ENCODE results near the gene BEST1. TPM values are rescaled to one million over a fixed set of nuclear protein-coding genes. Genes with fewer than 3 reads are reported as not detected.

BEST1 gene
- polyA plus RNA-seq, 2 of the 4 experiments (the other 2 are of a cell fraction) = 1.2 to 1.9 TPM

GRCh38 chr11:61945191-61945590 is 5.0 kb upstream of the BEST1 start:
- no peak overlapping the region; a peak in 1 of 6 replicates for H3K27ac ChIP-seq
- DNase-seq (ENCODE audit: low read depth in 1 of 2, low spot score in 1 of 2) (no peak), ATAC-seq (no peak), FAIRE-seq (no peak)
- TF ChIP-seq REST (IDR thresholded peaks at IDR 0.05) (no peak), CHD4 (IDR thresholded peaks at IDR 0.05; ENCODE audit: borderline replicate concordance) (no peak), HMGXB4 (CRISPR knock-in tag; IDR thresholded peaks at IDR 0.05; ENCODE audit: borderline replicate concordance) (no peak), HES2 (IDR thresholded peaks at IDR 0.05) (no peak), RFX5 (IDR thresholded peaks at IDR 0.05) (no peak), GATA3 (IDR thresholded peaks at IDR 0.05; ENCODE audit: borderline replicate concordance) (no peak), PHF8 (IDR thresholded peaks at IDR 0.05; ENCODE audit: borderline replicate concordance, low read depth) (no peak)
- POLR2A ChIA-PET = no interaction called here
- H3K4me1 ChIP-seq = peaks cover 31% of the 10 kb centered on the region
- no peak overlapping the region for H3K4me3 ChIP-seq
- no peak overlapping the region for H3K4me2 ChIP-seq
- no peaks in the 10 kb centered on the region for H3K9me3 ChIP-seq
- CTCF ChIA-PET = interaction anchor here (0.8 to 11.9 kb wide), 13 partner anchors 8 to 163 kb away, joined by 3 to 565 read pairs (median 54); partner anchors contain the start of gene FADS1
- WGBS (ENCODE audit: missing lambda C conversion rate) = 91% methylated on average over 13 of the region's 13 CpGs

- H3K4me1 ChIP-seq = peaks cover 32% of the 10 kb centered on the region
- no peak for DNase-seq (ENCODE audit: low read depth in 1 of 2, low spot score in 1 of 2)
- CTCF ChIA-PET = interaction anchor here (0.5 to 11.9 kb wide), 59 partner anchors 10 to 199 kb away, joined by 3 to 565 read pairs (median 8); partner anchors contain the start of genes FADS1, FTH1 and RAB3IL1
- whole genome bisulfite sequencing (ENCODE audit: missing lambda C conversion rate) = 85% methylated on average over 5 of the region's 5 CpGs
- H3K4me3 ChIP-seq = no peak overlapping the region
- TF ChIP-seq REST (IDR thresholded peaks at IDR 0.05) (no peak), TP53 (CRISPR knock-in tag; IDR thresholded peaks at IDR 0.05) (no peak), RARB (CRISPR knock-in tag; IDR thresholded peaks at IDR 0.05) (no peak), MAX (IDR thresholded peaks at IDR 0.05) (no peak), POLR2A (IDR thresholded peaks at IDR 0.05; ENCODE audit: low read length) (no peak), EHF (CRISPR knock-in tag; IDR thresholded peaks at IDR 0.05) (no peak), ESRRA (IDR thresholded peaks at IDR 0.05; ENCODE audit: borderline replicate concordance, low read length) (no peak), JUNB (IDR thresholded peaks at IDR 0.05) (no peak), PBX3 (IDR thresholded peaks at IDR 0.05) (no peak), USF2 (IDR thresholded peaks at IDR 0.05) (no peak), ZFP36 (IDR thresholded peaks at IDR 0.05; ENCODE audit: borderline replicate concordance, partially characterized antibody) (no peak), ATOH8 (CRISPR knock-in tag; IDR thresholded peaks at IDR 0.05; ENCODE audit: low read depth) (no peak), HOXA7 (CRISPR knock-in tag; IDR thresholded peaks at IDR 0.05) (no peak), CBX2 (IDR thresholded peaks at IDR 0.05; ENCODE audit: borderline replicate concordance, low read depth) (no peak)
- no peak for FAIRE-seq
- POLR2A ChIA-PET = interaction anchor here (0.6 to 1.7 kb wide), 6 partner anchors 16 to 150 kb away, joined by 3 to 7 read pairs (median 4); partner anchors contain the start of gene FTH1
- no peaks in the 10 kb centered on the region for H3K9me3 ChIP-seq
- no peak overlapping the region for H3K4me2 ChIP-seq
- ATAC-seq = no peak
- peak overlapping the region; percentile 71 to 72; a peak in 4 of 6 replicates for H3K27ac ChIP-seq
Observed at GRCh38 chr11:61946894-61947293, 3.3 kb upstream of the BEST1 start.

Data from A549 (cell line).